ENCODE data around the gene GOLT1A.

Gene GOLT1A

GRCh38 chr1:204213668-204214662, at the start of gene GOLT1A:
Gene GOLT1A, minus strand, starts transcription at chr1:204213988. Its CDS starts 82 bp downstream, at chr1:204213906.
- DNase-seq = peak in 5 of 6 experiments; percentile 19 to 44 (median 41)

GRCh38 chr1:204263254-204263910, 49.6 kb upstream of the GOLT1A start:
- no peak for DNase-seq

GRCh38 chr1:204262506-204263253, 48.9 kb upstream of the GOLT1A start:
- DNase-seq = no peak

GRCh38 chr1:204261746-204262505, 48.1 kb upstream of the GOLT1A start:
- DNase-seq = no peak

GRCh38 chr1:204261266-204261665, 47.5 kb upstream of the GOLT1A start:
- no peak for DNase-seq

- no peak for DNase-seq
Measured at GRCh38 chr1:204260601-204261197, 46.9 kb upstream of the GOLT1A start.

- no peak for DNase-seq
Measured at GRCh38 chr1:204259782-204260181, 46.0 kb upstream of the GOLT1A start.

GRCh38 chr1:204259196-204259595, 45.4 kb upstream of the GOLT1A start:
- no peak for DNase-seq

- DNase-seq = peak in 1 of 6 experiments; percentile 1
Measured at GRCh38 chr1:204258213-204259115, 44.7 kb upstream of the GOLT1A start.

- DNase-seq = no peak
Measured at GRCh38 chr1:204257446-204257845, 43.7 kb upstream of the GOLT1A start.

GRCh38 chr1:204256531-204256930, 42.7 kb upstream of the GOLT1A start:
- no peak for DNase-seq

- DNase-seq = no peak
Measured at GRCh38 chr1:204255966-204256365, 42.2 kb upstream of the GOLT1A start.

- DNase-seq = no peak
Measured at GRCh38 chr1:204255225-204255624, 41.4 kb upstream of the GOLT1A start.

- DNase-seq = no peak
Measured at GRCh38 chr1:204254031-204254661, 40.4 kb upstream of the GOLT1A start.

- DNase-seq = no peak
Measured at GRCh38 chr1:204251926-204252689, 38.3 kb upstream of the GOLT1A start.

- DNase-seq = no peak
Measured at GRCh38 chr1:204251286-204251685, 37.5 kb upstream of the GOLT1A start.

GRCh38 chr1:204250428-204251030, 36.7 kb upstream of the GOLT1A start:
- DNase-seq = no peak

- DNase-seq = no peak
Measured at GRCh38 chr1:204249736-204250427, 36.1 kb upstream of the GOLT1A start.

All from stimulated activated naive CD4-positive, alpha-beta T cell (primary cell).